Pancreas (tissue), 10 donors: ENCODE results near the gene EVI5L. TPM values are rescaled to one million over a fixed set of nuclear protein-coding genes. Genes with fewer than 3 reads are reported as not detected.
"Not testable (repeated sequence)": the region's sequence is repeated elsewhere in the genome, so short reads cannot be mapped to it uniquely, and the experiment has no call there.

ENCODE experiments used
- ATAC-seq, 4 donors: fragments of 200-7000 bp; cut with Tn5 transposase; one replicate each; pipeline versions ENCODE4 v1.8.0 to v1.9.1; 2020; ENCODE audit warnings: mild to moderate bottlenecking in 4 of 4, moderate library complexity in 4 of 4
- DNase-seq, 6 donors: peaks; one replicate each; pipeline ENCODE4 v3.0.0-alpha.2; 2020
- FAIRE-seq: peaks from 2 replicates; lab custom pipeline; 2012; peaks lifted over from hg19 to GRCh38; lab: Jason Lieb, UNC
- H3K27ac ChIP-seq, 4 donors: fragments of 200-600 bp; sonication (generic); 1 replicate in 3 of 4; 2 replicates in 1 of 4; pipeline versions ENCODE4 v1.5.0 to v1.8.0; 2020
- H3K27me3 ChIP-seq, 4 donors: fragments of 200-600 bp; one replicate each; pipeline ENCODE4 v1.8.0; 2021
- H3K36me3 ChIP-seq, 3 donors: fragments of 200-600 bp; sonication (generic) in 1 of 3; one replicate each; pipeline versions ENCODE4 v1.5.0 to v1.8.0; 2020 to 2021
- H3K4me1 ChIP-seq, 3 donors: fragments of 200-600 bp; one replicate each; pipeline ENCODE4 v1.8.0; 2021
- H3K4me3 ChIP-seq, 4 donors: fragments of 200-600 bp; sonication (generic) in 2 of 4; one replicate each; pipeline versions ENCODE4 v1.5.0 to v1.8.0; 2020 to 2021
- H3K9me3 ChIP-seq, 4 donors: fragments of 200-600 bp; one replicate each; pipeline ENCODE4 v1.8.0; 2021
- WGBS, 2 donors: extraction: QIAGEN DNeasy Blood & Tissue Kit; methylation state at CpG; one replicate each; pipeline ENCODE4 v1.1.7; 2013; 5-methylcytosine and 5-hydroxymethylcytosine counted together
- intact Hi-C, 3 donors: fragments of 100-400 bp; cut with DNase I; formaldehyde crosslinking; loops; one replicate each; pipeline versions ENCODE4 v1.11.1 to v1.14.2; 2022
- polyA plus RNA-seq, 2 donors: library from polyadenylated mRNA; stranded (reverse); fragments of 200-250 nt; gene quantifications; one replicate each; pipeline ENCODE4 v1.2.3, GENCODE V29; 2013
- total RNA-seq, 6 donors: library from RNA; stranded (reverse); fragmentation: NEBNext Ultra II Directional in 4 of 6; extraction: Animal tissue kit (Norgen Biotek cat#: 25700) in 4 of 6; gene quantifications; one replicate each; pipeline versions ENCODE4 v1.2.1 to v1.2.4, GENCODE V29; 2021 to 2023
- TF ChIP-seq, protein P1 (sequence below), 4 donors: fragments of 200-600 bp; sonication (generic) in 3 of 4; IDR thresholded peaks; one replicate each; pipeline versions ENCODE4 v1.5.0 to v1.8.0; 2021; ENCODE audit warnings: antibody characterized with exemption in 4 of 4
- donor health status: healthy with polysubstance abuse.
- donor health status: DM: no; HTN: no; CAD: no; lungs with moderate emphysema.
- donor health status: DM: no; HTN: no; CAD: no.
- donor health status: control.
- donor health status: control.
- donor health status: Bipolar disorder and iron deficiency.
- donor health status: DM: yes; HTN: yes; CAD: no.
- donor health status: DM: no; HTN: no; CAD: no.
- donor health status: DM: no; HTN: no; CAD: no.
- donor health status: DM: yes; HTN: yes; CAD: no.

The EVI5L gene
- total and polyA plus RNA-seq, 8 donors, result 3.0 to 9.1 (median 4.8) TPM

DNA sequence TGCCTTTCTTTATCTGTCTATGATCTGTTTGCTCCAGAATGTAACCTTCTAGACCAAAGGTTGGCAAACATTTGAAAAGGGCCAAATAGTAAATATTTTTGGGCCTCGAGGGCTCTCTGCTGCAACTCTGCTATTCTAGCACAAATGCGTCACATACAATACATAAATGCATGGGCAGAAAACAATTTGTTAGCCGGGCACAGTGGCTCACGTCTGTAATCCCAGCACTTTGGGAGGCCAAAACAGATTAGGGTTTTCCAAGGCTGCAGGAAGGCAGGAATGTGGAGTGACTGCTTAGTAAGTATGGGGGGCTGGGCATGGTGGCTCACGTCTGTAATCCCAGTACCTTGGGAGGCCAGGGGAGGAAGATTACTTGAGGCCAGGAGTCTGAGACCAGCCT, 21.9 kb upstream of the EVI5L start:
- DNase-seq (no peak), FAIRE-seq (no peak), ATAC-seq (no peak)
- Histone ChIP-seq H3K9me3 (no peaks in the 10 kb centered on the region), H3K27me3 (no peaks in the 10 kb centered on the region), H3K36me3 (no peaks in the 10 kb centered on the region), H3K4me3 (no peak overlapping the region), H3K27ac (no peak overlapping the region), H3K4me1 (no peaks in the 10 kb centered on the region)
- TF ChIP-seq, protein P1, sequence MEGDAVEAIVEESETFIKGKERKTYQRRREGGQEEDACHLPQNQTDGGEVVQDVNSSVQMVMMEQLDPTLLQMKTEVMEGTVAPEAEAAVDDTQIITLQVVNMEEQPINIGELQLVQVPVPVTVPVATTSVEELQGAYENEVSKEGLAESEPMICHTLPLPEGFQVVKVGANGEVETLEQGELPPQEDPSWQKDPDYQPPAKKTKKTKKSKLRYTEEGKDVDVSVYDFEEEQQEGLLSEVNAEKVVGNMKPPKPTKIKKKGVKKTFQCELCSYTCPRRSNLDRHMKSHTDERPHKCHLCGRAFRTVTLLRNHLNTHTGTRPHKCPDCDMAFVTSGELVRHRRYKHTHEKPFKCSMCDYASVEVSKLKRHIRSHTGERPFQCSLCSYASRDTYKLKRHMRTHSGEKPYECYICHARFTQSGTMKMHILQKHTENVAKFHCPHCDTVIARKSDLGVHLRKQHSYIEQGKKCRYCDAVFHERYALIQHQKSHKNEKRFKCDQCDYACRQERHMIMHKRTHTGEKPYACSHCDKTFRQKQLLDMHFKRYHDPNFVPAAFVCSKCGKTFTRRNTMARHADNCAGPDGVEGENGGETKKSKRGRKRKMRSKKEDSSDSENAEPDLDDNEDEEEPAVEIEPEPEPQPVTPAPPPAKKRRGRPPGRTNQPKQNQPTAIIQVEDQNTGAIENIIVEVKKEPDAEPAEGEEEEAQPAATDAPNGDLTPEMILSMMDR (IDR thresholded peaks at IDR 0.05), result no peak
- intact Hi-C loops, result loop anchor here in 1 of 3 donors (10.0 kb wide), 1 partner anchor 133 kb away; the partner anchor contains the start of gene MCEMP1
- WGBS, 2 donors, result 47 to 57% methylated on average over 5 of the region's 5 CpGs

DNA sequence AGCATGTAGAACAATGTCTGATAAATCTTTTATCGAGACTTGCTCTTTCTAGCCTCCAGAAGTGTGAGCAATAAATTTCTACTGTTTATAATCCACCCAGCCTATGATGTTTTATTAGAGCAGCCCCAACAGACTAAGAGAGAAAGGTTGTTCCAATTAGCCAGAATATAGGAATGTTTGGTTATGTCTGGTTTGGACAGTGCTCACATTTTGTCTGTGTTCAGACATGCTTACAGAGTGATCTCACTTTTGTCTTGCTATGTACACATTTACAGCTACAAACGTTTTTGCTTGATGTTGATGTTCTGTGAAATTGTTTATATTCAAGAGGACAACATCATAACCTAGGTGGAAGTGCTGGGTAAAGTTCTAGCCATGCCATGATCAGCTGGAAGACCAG, 18.0 kb upstream of the EVI5L start:
- WGBS, 2 donors, result 41 to 42% methylated on average over 2 of the region's 2 CpGs
- TF ChIP-seq, protein P1 (IDR thresholded peaks at IDR 0.05), result no peak
- intact Hi-C loops, result loop anchor here in 1 of 3 donors (10.0 kb wide), 1 partner anchor 457 kb away; no protein-coding TSS in a partner anchor
- Histone ChIP-seq H3K27ac (no peak overlapping the region), H3K4me1 (no peaks in the 10 kb centered on the region), H3K36me3 (no peaks in the 10 kb centered on the region), H3K27me3 (no peaks in the 10 kb centered on the region), H3K9me3 (no peaks in the 10 kb centered on the region), H3K4me3 (no peak overlapping the region)
- DNase-seq (no peak), FAIRE-seq (no peak), ATAC-seq (no peak)

DNA sequence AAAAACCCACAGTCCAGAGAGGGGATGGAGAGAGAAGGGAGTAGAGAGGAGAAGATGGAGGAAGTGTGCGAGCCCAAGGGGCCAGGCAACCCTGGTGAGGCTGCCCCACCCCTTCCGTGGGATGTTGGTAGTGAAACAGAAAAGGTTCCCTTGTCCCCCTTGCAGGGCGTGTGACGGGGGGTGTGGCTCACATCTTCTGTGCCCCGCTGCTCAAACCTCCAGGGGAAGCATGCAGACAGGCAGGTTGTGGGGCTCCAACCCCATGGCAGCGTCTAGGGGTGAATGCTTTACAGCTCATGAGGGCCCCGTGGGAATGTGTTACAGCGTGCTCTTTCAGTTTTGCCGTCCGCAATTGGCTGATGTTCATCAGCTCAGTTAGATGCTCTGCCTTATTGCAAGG, 14.7 kb upstream of the EVI5L start:
- Histone ChIP-seq H3K27ac (no peak overlapping the region), H3K27me3 (no peaks in the 10 kb centered on the region), H3K36me3 (no peaks in the 10 kb centered on the region), H3K9me3 (no peaks in the 10 kb centered on the region), H3K4me1 (no peaks in the 10 kb centered on the region), H3K4me3 (no peak overlapping the region)
- TF ChIP-seq, protein P1 (IDR thresholded peaks at IDR 0.05), result no peak
- FAIRE-seq (no peak), DNase-seq (no peak), ATAC-seq (no peak)
- WGBS, 2 donors, result 46 to 51% methylated on average over 10 of the region's 10 CpGs
- intact Hi-C loops, result loop anchor here in 1 of 3 donors (10.0 kb wide), 1 partner anchor 461 kb away; no protein-coding TSS in a partner anchor

DNA sequence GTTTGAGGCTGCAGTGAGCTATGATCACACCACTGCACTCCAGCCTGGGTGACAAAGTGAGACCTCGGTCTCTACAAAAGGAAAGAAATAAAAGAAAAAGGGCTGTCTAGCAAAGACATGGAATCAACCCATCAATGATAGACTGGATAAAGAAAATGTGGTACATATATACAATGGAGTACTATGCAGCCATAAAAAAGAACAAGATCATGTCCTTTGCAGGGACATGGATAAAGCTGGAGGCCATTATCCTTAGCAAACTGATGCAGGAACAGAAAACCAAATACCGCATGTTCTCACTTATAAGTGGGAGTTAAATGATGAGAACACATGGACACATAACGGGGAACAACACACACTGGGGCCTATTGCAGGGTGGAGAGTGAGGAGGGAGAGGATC, 14.0 kb upstream of the EVI5L start:
- not testable (repeated sequence) for H3K9me3 ChIP-seq, FAIRE-seq

DNA sequence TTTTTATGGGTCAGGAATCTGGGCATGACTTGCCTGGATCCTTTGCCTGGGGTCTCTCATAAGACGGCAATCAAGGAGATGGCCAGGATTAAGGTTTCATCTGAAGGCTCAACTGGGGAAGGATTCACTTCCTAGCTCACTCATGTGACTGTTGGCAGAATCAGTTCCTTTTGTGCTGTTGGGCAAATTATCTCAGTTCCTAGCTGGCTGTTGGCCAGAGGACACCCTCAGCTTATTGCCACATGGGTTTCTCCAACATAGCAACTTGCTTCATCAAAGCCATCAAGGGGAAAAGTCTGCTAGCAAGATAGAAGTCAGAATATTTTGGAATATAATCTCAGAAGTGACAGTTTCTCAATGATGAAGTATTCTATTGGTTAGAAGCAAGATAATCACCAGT, 12.2 kb upstream of the EVI5L start:
- DNase-seq (no peak), FAIRE-seq (no peak), ATAC-seq (no peak)
- 80 to 97% methylated on average over 1 of the region's 1 CpG for WGBS, 2 donors
- TF ChIP-seq, protein P1 (IDR thresholded peaks at IDR 0.05), result no peak
- no peaks in the 10 kb centered on the region for H3K27me3 ChIP-seq
- H3K27ac ChIP-seq, result no peak overlapping the region
- H3K4me3 ChIP-seq, result no peak overlapping the region
- H3K36me3 ChIP-seq, result no peaks in the 10 kb centered on the region
- intact Hi-C loops, result loop anchor here in 1 of 3 donors (10.0 kb wide), 1 partner anchor 463 kb away; no protein-coding TSS in a partner anchor
- no peaks in the 10 kb centered on the region for H3K4me1 ChIP-seq
- no peaks in the 10 kb centered on the region for H3K9me3 ChIP-seq

More for the DNA sequence above, 14.0 kb upstream of the EVI5L start:
- H3K4me3 ChIP-seq, H3K27ac ChIP-seq, H3K36me3 ChIP-seq, ATAC-seq, H3K4me1 ChIP-seq, DNase-seq, H3K27me3 ChIP-seq: not testable (repeated sequence)
- 91 to 94% methylated on average over 3 of the region's 3 CpGs for WGBS, 2 donors
- intact Hi-C loops, result loop anchor here in 1 of 3 donors (10.0 kb wide), 1 partner anchor 461 kb away; no protein-coding TSS in a partner anchor
